Measurements from ENCODE around the gene CDC23.

DNA sequence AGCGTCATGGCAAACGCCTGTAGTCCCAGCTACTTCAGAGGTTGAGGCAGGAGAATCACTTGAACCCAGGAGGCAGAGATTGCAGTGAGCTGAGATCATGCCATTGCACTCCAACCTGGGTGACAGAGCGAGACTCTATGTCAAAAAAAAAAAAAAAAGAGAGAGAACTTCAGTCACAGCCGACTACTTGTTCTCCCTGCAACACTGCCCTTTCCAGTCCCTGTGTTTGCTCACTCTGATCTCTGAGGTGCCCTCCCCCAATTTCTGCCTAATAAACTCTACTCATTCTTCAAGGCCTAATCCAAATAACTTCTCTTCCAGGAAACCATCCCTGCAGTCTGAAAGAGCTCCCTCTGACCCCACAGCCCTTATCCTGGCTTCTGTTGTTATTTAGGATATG is 33.2 kb upstream of the CDC23 start:
- TF ChIP-seq POLR2AphosphoS5 (IDR thresholded peaks at IDR 0.05) (no peak), EP300 (IDR thresholded peaks at IDR 0.05) (no peak), POLR2A (IDR thresholded peaks at IDR 0.05) (no peak)
- TF ChIP-seq, protein P1, sequence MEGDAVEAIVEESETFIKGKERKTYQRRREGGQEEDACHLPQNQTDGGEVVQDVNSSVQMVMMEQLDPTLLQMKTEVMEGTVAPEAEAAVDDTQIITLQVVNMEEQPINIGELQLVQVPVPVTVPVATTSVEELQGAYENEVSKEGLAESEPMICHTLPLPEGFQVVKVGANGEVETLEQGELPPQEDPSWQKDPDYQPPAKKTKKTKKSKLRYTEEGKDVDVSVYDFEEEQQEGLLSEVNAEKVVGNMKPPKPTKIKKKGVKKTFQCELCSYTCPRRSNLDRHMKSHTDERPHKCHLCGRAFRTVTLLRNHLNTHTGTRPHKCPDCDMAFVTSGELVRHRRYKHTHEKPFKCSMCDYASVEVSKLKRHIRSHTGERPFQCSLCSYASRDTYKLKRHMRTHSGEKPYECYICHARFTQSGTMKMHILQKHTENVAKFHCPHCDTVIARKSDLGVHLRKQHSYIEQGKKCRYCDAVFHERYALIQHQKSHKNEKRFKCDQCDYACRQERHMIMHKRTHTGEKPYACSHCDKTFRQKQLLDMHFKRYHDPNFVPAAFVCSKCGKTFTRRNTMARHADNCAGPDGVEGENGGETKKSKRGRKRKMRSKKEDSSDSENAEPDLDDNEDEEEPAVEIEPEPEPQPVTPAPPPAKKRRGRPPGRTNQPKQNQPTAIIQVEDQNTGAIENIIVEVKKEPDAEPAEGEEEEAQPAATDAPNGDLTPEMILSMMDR (IDR thresholded peaks at IDR 0.05): no peak
